Measurements from ENCODE around the gene CAV2. TPM values are rescaled to one million over a fixed set of nuclear protein-coding genes. Genes with fewer than 3 reads are reported as not detected.

Gene CAV2
- total and polyA plus RNA-seq, 2 donors (not counting 1 experiment from before 2014, with no cell fraction given): 119 to 288 TPM

DNA sequence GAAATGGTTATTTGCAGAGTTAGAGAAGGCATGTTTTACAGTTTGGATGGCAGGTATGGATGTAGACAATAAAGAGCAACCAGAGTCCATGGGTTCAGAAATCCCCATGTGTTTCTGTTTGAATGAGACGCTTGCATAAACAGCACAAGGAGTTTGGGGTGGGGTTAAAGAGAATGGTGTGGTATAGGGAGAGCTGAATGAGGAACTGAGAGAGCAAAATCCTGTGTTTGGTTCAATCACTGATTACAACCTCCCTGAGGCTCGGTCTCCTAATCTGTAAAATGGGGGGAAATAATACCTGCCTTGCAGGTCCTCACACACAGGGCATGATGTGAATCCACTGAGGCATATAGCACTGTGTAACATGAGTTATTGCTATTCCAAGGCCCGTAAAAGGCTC, 49.0 kb downstream of the CAV2 start:
- H3K27me3 ChIP-seq (ENCODE audit: control insufficient read depth, insufficient read depth, low read length): no peaks in the 10 kb centered on the region
- H4K20me1 ChIP-seq (ENCODE audit: control insufficient read depth, extremely low read depth, insufficient read depth, low read length): peaks cover 1% of the 10 kb centered on the region
- H3K9ac ChIP-seq (ENCODE audit: insufficient read depth, low read length): no peak overlapping the region
- H3K4me3 ChIP-seq (replicated peaks in 1 of 4; ENCODE audit: control extremely low read depth in 1 of 4, insufficient read depth in 1 of 4, low read depth in 3 of 4, low read length in 4 of 4): no peak overlapping the region
- no peak for DNase-seq (ENCODE audit: low read depth in 2 of 2)
- peaks cover 92% of the 10 kb centered on the region for H3K79me2 ChIP-seq (ENCODE audit: control insufficient read depth, insufficient read depth, low read length)
- TF ChIP-seq EZH2 (IDR thresholded peaks at IDR 0.05; ENCODE audit: low read length, missing control alignments) (no peak), CTCF (conservative IDR thresholded peaks at IDR 0.05 in 1 of 2, IDR thresholded peaks at IDR 0.05 in 1 of 2; ENCODE audit: low read depth in 1 of 2, low read length in 2 of 2) (no peak)
- peaks cover 28% of the 10 kb centered on the region for H3K4me1 ChIP-seq (ENCODE audit: control insufficient read depth, extremely low read depth, insufficient read depth, low read length)
- H2AFZ ChIP-seq (ENCODE audit: low read length): no peak overlapping the region
- no peaks in the 10 kb centered on the region for H3K9me3 ChIP-seq (ENCODE audit: control insufficient read depth, insufficient read depth, low read depth, low read length)
- no peak overlapping the region for H3K27ac ChIP-seq (ENCODE audit: insufficient read depth, low read length)
- H3K36me3 ChIP-seq (ENCODE audit: control insufficient read depth, insufficient read depth, low read length): peaks cover 12% of the 10 kb centered on the region
- H3K4me2 ChIP-seq (ENCODE audit: extremely low read depth, insufficient read depth, low read length): no peak overlapping the region

GRCh38 chr7:116549370-116549769, 49.8 kb downstream of the CAV2 start:
- Histone ChIP-seq H3K4me2 (ENCODE audit: extremely low read depth, insufficient read depth, low read length) (no peak overlapping the region), H3K79me2 (ENCODE audit: control insufficient read depth, insufficient read depth, low read length) (peaks cover 93% of the 10 kb centered on the region), H4K20me1 (ENCODE audit: control insufficient read depth, extremely low read depth, insufficient read depth, low read length) (peaks cover 1% of the 10 kb centered on the region), H3K27ac (ENCODE audit: insufficient read depth, low read length) (no peak overlapping the region), H3K4me3 (replicated peaks in 1 of 4; ENCODE audit: control extremely low read depth in 1 of 4, insufficient read depth in 1 of 4, low read depth in 3 of 4, low read length in 4 of 4) (no peak overlapping the region), H2AFZ (ENCODE audit: low read length) (no peak overlapping the region), H3K27me3 (ENCODE audit: control insufficient read depth, insufficient read depth, low read length) (no peaks in the 10 kb centered on the region), H3K9me3 (ENCODE audit: control insufficient read depth, insufficient read depth, low read depth, low read length) (no peaks in the 10 kb centered on the region), H3K9ac (ENCODE audit: insufficient read depth, low read length) (no peak overlapping the region), H3K4me1 (ENCODE audit: control insufficient read depth, extremely low read depth, insufficient read depth, low read length) (peaks cover 30% of the 10 kb centered on the region), H3K36me3 (ENCODE audit: control insufficient read depth, insufficient read depth, low read length) (peaks cover 14% of the 10 kb centered on the region)
- TF ChIP-seq CTCF (conservative IDR thresholded peaks at IDR 0.05 in 1 of 2, IDR thresholded peaks at IDR 0.05 in 1 of 2; ENCODE audit: low read depth in 1 of 2, low read length in 2 of 2) (no peak), EZH2 (IDR thresholded peaks at IDR 0.05; ENCODE audit: low read length, missing control alignments) (no peak)
- DNase-seq (ENCODE audit: low read depth in 2 of 2): no peak

DNA sequence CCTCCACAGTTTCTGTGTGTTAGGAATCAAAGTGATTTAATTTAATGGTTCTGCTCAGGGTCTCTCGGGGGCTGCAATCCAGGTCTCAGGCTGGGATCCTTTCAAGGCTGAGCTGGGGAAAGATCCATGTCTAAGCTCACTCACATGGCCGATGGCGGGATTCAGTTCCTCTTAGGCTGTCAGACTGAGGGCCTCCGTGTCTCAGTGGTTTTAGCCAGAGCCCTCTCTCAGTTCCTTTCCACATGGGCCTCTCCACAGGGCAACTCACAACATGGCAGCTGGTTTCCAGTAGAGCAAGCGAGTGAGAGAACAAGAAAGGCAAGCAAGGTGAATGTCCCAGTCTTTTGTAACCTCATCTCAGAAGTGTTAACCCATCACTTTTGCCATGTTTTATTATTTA, 52.2 kb downstream of the CAV2 start:
- Histone ChIP-seq H3K36me3 (ENCODE audit: control insufficient read depth, insufficient read depth, low read length) (peaks cover 14% of the 10 kb centered on the region), H3K9me3 (ENCODE audit: control insufficient read depth, insufficient read depth, low read depth, low read length) (no peaks in the 10 kb centered on the region), H2AFZ (ENCODE audit: low read length) (no peak overlapping the region), H3K27me3 (ENCODE audit: control insufficient read depth, insufficient read depth, low read length) (no peaks in the 10 kb centered on the region), H3K4me1 (ENCODE audit: control insufficient read depth, extremely low read depth, insufficient read depth, low read length) (peaks cover 17% of the 10 kb centered on the region), H3K9ac (ENCODE audit: insufficient read depth, low read length) (no peak overlapping the region), H4K20me1 (ENCODE audit: control insufficient read depth, extremely low read depth, insufficient read depth, low read length) (peaks cover 1% of the 10 kb centered on the region), H3K4me2 (ENCODE audit: extremely low read depth, insufficient read depth, low read length) (no peak overlapping the region), H3K79me2 (ENCODE audit: control insufficient read depth, insufficient read depth, low read length) (peaks cover 88% of the 10 kb centered on the region), H3K27ac (ENCODE audit: insufficient read depth, low read length) (no peak overlapping the region), H3K4me3 (replicated peaks in 1 of 4; ENCODE audit: control extremely low read depth in 1 of 4, insufficient read depth in 1 of 4, low read depth in 3 of 4, low read length in 4 of 4) (no peak overlapping the region)
- TF ChIP-seq EZH2 (IDR thresholded peaks at IDR 0.05; ENCODE audit: low read length, missing control alignments) (no peak), CTCF (conservative IDR thresholded peaks at IDR 0.05 in 1 of 2, IDR thresholded peaks at IDR 0.05 in 1 of 2; ENCODE audit: low read depth in 1 of 2, low read length in 2 of 2) (no peak)
- DNase-seq (ENCODE audit: low read depth in 2 of 2): no peak
